GM19239 (cell line): Measurements from ENCODE around the gene TNS4.

Source experiments
- DNase-seq: peaks from one replicate; pipeline ENCODE4 v3.0.0; 2011; ENCODE audit warnings: low spot score; ENCODE audit not compliant: insufficient read length
- FAIRE-seq: peaks from 2 replicates; lab custom pipeline; 2011; peaks lifted over from hg19 to GRCh38; lab: Jason Lieb, UNC

TNS4 gene

GRCh38 chr17:40536295-40537171 lies 35.1 kb upstream of the TNS4 start:
- FAIRE-seq (no peak), DNase-seq (no peak)

- no peak for FAIRE-seq
- no peak for DNase-seq
Observed at GRCh38 chr17:40535924-40536294, 34.5 kb upstream of the TNS4 start.

- DNase-seq, result no peak
- FAIRE-seq, result no peak
Observed at GRCh38 chr17:40535438-40535837, 34.0 kb upstream of the TNS4 start.

- DNase-seq (no peak), FAIRE-seq (no peak)
Observed at GRCh38 chr17:40534371-40535189, 33.2 kb upstream of the TNS4 start.

- FAIRE-seq (no peak), DNase-seq (no peak)
Observed at GRCh38 chr17:40533896-40534295, 32.5 kb upstream of the TNS4 start.

GRCh38 chr17:40532520-40533253 lies 31.3 kb upstream of the TNS4 start:
- peak; percentile 11 for FAIRE-seq
- no peak for DNase-seq

- DNase-seq (no peak), FAIRE-seq (no peak)
Observed at GRCh38 chr17:40531051-40531991, 29.9 kb upstream of the TNS4 start.

GRCh38 chr17:40530531-40530994 lies 29.1 kb upstream of the TNS4 start:
- DNase-seq (no peak), FAIRE-seq (no peak)

GRCh38 chr17:40529991-40530390 lies 28.6 kb upstream of the TNS4 start:
- no peak for FAIRE-seq
- no peak for DNase-seq

- no peak for DNase-seq
- FAIRE-seq, result no peak
Observed at GRCh38 chr17:40528692-40529417, 27.4 kb upstream of the TNS4 start.

GRCh38 chr17:40526668-40527067 lies 25.2 kb upstream of the TNS4 start:
- FAIRE-seq, result no peak

GRCh38 chr17:40525294-40525693 lies 23.9 kb upstream of the TNS4 start:
- no peak for FAIRE-seq

More at GRCh38 chr17:40526668-40527067, 25.2 kb upstream of the TNS4 start:
- no peak for DNase-seq

GRCh38 chr17:40524243-40524965 lies 23.0 kb upstream of the TNS4 start:
- FAIRE-seq (no peak), DNase-seq (no peak)

More at GRCh38 chr17:40525294-40525693, 23.9 kb upstream of the TNS4 start:
- no peak for DNase-seq

- FAIRE-seq, result no peak
Observed at GRCh38 chr17:40522961-40523310, 21.5 kb upstream of the TNS4 start.

GRCh38 chr17:40522250-40522960 lies 21.0 kb upstream of the TNS4 start:
- DNase-seq, result no peak
- no peak for FAIRE-seq

More at GRCh38 chr17:40522961-40523310, 21.5 kb upstream of the TNS4 start:
- no peak for DNase-seq

GRCh38 chr17:40520991-40521453 lies 19.6 kb upstream of the TNS4 start:
- DNase-seq, result no peak
- no peak for FAIRE-seq

GRCh38 chr17:40519089-40519775 lies 17.8 kb upstream of the TNS4 start:
- DNase-seq (no peak), FAIRE-seq (no peak)
